Stimulated activated CD8-positive, alpha-beta memory T cell treated with anti-CD3 and anti-CD28 coated beads, Interleukin-12 subunit alpha, Interleukin-12 subunit beta, amount 100 ng/mL, for 24 hours (primary cell): Measurements from ENCODE around the gene STH.
"Not testable (repeated sequence)": the region's sequence is repeated elsewhere in the genome, so short reads cannot be mapped to it uniquely, and the experiment has no call there.

Experiments used
- DNase-seq: peaks from one replicate; pipeline ENCODE4 v3.0.0-alpha.2; 2020; ENCODE audit errors: extremely low read depth

Gene STH

DNA sequence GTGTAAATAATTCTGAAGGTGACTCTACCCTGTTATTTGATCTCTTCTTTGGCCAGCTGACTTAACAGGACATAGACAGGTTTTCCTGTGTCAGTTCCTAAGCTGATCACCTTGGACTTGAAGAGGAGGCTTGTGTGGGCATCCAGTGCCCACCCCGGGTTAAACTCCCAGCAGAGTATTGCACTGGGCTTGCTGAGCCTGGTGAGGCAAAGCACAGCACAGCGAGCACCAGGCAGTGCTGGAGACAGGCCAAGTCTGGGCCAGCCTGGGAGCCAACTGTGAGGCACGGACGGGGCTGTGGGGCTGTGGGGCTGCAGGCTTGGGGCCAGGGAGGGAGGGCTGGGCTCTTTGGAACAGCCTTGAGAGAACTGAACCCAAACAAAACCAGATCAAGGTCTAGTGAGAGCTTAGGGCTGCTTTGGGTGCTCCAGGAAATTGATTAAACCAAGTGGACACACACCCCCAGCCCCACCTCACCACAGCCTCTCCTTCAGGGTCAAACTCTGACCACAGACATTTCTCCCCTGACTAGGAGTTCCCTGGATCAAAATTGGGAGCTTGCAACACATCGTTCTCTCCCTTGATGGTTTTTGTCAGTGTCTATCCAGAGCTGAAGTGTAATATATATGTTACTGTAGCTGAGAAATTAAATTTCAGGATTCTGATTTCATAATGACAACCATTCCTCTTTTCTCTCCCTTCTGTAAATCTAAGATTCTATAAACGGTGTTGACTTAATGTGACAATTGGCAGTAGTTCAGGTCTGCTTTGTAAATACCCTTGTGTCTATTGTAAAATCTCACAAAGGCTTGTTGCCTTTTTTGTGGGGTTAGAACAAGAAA, 5.1 kb downstream of the STH start:
- no peak for DNase-seq

DNA sequence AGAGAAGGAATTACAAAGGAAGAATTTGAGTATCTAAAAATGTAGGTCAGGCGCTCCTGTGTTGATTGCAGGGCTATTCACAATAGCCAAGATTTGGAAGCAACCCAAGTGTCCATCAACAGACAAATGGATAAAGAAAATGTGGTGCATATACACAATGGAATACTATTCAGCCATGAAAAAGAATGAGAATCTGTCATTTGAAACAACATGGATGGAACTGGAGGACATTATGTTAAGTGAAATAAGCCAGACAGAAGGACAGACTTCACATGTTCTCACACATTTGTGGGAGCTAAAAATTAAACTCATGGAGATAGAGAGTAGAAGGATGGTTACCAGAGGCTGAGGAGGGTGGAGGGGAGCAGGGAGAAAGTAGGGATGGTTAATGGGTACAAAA, 7.0 kb downstream of the STH start:
- DNase-seq: not testable (repeated sequence)

DNA sequence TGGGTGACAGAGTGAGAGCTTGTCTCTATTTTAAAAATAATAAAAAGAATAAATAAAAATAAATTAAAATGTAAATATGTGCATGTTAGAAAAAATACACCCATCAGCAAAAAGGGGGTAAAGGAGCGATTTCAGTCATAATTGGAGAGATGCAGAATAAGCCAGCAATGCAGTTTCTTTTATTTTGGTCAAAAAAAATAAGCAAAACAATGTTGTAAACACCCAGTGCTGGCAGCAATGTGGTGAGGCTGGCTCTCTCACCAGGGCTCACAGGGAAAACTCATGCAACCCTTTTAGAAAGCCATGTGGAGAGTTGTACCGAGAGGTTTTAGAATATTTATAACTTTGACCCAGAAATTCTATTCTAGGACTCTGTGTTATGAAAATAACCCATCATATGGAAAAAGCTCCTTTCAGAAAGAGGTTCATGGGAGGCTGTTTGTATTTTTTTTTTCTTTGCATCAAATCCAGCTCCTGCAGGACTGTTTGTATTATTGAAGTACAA, 8.5 kb downstream of the STH start:
- no peak for DNase-seq

DNA sequence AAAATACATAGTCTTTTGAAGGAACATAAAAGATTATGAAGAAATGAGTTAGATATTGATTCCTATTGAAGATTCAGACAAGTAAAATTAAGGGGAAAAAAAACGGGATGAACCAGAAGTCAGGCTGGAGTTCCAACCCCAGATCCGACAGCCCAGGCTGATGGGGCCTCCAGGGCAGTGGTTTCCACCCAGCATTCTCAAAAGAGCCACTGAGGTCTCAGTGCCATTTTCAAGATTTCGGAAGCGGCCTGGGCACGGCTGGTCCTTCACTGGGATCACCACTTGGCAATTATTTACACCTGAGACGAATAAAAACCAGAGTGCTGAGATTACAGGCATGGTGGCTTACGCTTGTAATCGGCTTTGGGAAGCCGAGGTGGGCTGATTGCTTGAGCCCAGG, 9.5 kb downstream of the STH start:
- no peak for DNase-seq

DNA sequence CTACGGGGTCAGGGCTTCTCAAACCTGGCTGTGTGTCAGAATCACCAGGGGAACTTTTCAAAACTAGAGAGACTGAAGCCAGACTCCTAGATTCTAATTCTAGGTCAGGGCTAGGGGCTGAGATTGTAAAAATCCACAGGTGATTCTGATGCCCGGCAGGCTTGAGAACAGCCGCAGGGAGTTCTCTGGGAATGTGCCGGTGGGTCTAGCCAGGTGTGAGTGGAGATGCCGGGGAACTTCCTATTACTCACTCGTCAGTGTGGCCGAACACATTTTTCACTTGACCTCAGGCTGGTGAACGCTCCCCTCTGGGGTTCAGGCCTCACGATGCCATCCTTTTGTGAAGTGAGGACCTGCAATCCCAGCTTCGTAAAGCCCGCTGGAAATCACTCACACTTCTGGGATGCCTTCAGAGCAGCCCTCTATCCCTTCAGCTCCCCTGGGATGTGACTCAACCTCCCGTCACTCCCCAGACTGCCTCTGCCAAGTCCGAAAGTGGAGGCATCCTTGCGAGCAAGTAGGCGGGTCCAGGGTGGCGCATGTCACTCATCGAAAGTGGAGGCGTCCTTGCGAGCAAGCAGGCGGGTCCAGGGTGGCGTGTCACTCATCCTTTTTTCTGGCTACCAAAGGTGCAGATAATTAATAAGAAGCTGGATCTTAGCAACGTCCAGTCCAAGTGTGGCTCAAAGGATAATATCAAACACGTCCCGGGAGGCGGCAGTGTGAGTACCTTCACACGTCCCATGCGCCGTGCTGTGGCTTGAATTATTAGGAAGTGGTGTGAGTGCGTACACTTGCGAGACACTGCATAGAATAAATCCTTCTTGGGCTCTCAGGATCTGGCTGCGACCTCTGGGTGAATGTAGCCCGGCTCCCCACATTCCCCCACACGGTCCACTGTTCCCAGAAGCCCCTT, 10.9 kb downstream of the STH start:
- DNase-seq: no peak

DNA sequence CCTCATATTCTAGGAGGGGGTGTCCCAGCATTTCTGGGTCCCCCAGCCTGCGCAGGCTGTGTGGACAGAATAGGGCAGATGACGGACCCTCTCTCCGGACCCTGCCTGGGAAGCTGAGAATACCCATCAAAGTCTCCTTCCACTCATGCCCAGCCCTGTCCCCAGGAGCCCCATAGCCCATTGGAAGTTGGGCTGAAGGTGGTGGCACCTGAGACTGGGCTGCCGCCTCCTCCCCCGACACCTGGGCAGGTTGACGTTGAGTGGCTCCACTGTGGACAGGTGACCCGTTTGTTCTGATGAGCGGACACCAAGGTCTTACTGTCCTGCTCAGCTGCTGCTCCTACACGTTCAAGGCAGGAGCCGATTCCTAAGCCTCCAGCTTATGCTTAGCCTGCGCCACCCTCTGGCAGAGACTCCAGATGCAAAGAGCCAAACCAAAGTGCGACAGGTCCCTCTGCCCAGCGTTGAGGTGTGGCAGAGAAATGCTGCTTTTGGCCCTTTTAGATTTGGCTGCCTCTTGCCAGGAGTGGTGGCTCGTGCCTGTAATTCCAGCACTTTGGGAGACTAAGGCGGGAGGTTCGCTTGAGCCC, 11.6 kb downstream of the STH start:
- DNase-seq: no peak

DNA sequence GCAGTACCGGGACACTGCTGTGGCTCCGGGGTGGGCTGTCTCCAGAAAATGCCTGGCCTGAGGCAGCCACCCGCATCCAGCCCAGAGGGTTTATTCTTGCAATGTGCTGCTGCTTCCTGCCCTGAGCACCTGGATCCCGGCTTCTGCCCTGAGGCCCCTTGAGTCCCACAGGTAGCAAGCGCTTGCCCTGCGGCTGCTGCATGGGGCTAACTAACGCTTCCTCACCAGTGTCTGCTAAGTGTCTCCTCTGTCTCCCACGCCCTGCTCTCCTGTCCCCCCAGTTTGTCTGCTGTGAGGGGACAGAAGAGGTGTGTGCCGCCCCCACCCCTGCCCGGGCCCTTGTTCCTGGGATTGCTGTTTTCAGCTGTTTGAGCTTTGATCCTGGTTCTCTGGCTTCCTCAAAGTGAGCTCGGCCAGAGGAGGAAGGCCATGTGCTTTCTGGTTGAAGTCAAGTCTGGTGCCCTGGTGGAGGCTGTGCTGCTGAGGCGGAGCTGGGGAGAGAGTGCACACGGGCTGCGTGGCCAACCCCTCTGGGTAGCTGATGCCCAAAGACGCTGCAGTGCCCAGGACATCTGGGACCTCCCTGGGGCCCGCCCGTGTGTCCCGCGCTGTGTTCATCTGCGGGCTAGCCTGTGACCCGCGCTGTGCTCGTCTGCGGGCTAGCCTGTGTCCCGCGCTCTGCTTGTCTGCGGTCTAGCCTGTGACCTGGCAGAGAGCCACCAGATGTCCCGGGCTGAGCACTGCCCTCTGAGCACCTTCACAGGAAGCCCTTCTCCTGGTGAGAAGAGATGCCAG, 12.9 kb downstream of the STH start:
- no peak for DNase-seq

DNA sequence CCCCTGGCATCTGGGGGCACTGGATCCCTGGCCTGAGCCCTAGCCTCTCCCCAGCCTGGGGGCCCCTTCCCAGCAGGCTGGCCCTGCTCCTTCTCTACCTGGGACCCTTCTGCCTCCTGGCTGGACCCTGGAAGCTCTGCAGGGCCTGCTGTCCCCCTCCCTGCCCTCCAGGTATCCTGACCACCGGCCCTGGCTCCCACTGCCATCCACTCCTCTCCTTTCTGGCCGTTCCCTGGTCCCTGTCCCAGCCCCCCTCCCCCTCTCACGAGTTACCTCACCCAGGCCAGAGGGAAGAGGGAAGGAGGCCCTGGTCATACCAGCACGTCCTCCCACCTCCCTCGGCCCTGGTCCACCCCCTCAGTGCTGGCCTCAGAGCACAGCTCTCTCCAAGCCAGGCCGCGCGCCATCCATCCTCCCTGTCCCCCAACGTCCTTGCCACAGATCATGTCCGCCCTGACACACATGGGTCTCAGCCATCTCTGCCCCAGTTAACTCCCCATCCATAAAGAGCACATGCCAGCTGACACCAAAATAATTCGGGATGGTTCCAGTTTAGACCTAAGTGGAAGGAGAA, 13.5 kb downstream of the STH start:
- DNase-seq: no peak

DNA sequence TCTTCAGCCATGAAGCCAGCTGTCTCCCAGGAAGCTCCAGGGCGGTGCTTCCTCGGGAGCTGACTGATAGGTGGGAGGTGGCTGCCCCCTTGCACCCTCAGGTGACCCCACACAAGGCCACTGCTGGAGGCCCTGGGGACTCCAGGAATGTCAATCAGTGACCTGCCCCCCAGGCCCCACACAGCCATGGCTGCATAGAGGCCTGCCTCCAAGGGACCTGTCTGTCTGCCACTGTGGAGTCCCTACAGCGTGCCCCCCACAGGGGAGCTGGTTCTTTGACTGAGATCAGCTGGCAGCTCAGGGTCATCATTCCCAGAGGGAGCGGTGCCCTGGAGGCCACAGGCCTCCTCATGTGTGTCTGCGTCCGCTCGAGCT, 14.1 kb downstream of the STH start:
- no peak for DNase-seq

DNA sequence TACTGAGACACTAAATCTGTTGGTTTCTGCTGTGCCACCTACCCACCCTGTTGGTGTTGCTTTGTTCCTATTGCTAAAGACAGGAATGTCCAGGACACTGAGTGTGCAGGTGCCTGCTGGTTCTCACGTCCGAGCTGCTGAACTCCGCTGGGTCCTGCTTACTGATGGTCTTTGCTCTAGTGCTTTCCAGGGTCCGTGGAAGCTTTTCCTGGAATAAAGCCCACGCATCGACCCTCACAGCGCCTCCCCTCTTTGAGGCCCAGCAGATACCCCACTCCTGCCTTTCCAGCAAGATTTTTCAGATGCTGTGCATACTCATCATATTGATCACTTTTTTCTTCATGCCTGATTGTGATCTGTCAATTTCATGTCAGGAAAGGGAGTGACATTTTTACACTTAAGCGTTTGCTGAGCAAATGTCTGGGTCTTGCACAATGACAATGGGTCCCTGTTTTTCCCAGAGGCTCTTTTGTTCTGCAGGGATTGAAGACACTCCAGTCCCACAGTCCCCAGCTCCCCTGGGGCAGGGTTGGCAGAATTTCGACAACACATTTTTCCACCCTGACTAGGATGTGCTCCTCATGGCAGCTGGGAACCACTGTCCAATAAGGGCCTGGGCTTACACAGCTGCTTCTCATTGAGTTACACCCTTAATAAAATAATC, 14.6 kb downstream of the STH start:
- no peak for DNase-seq

DNA sequence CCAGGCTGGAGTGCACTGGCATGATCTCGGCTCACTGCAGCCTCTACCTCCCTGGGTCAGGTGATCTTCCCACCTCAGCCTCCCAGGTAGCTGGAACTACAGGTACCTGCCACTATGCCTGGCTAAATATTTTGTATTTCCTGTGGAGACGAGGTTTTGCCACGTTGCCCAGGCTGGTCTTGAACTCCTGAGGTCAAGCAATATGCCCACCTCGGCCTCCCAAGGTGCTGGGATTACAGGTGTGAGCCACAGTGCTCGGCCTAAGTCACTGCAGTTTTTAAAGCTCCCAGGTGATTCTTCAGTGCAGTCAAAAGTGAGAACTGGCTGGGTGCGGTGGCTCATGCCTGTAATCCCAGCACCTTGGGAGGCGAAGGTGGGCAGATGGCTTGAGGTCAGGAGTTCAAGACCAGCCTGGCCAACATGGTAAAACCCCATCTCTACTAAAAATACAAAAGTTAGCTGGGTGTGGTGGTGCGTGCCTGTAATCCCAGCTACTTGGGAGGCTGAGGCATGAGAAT, 20.4 kb downstream of the STH start:
- DNase-seq: not testable (repeated sequence)

DNA sequence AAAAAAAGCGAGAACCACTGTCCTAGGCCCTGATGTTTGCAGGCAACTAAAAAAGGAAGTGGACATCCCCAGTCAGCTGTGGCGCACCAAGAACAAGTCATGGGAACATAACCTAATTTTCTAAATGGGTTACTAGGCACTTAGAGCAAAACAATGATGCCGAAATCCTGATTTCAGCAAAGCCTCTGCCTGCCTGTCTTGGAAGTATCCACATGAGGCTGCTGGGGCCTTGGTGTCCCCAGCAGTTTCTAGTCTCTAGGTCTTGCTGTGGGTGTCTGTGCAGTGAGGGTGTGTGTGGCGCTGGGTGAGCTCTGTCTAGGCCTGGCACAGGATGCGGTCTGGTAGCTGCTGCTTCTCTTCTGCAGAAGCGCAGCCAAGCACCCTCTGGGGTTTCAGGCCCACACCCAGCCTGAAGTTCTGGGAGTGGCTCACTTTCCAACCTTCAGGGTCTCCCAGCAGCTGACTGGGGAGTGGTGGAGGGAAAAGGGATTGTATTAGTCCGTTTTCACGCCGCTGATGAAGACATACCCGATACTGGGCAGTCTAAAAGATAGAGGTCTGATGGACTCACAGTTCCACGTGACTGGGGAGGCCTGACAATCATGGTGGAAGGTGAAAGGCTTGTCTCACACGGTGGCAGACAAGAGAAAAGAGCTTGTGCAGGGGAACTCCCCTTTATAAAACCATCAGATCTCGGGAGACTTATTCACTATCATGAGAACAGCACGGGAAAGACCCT, 21.1 kb downstream of the STH start:
- DNase-seq: no peak

DNA sequence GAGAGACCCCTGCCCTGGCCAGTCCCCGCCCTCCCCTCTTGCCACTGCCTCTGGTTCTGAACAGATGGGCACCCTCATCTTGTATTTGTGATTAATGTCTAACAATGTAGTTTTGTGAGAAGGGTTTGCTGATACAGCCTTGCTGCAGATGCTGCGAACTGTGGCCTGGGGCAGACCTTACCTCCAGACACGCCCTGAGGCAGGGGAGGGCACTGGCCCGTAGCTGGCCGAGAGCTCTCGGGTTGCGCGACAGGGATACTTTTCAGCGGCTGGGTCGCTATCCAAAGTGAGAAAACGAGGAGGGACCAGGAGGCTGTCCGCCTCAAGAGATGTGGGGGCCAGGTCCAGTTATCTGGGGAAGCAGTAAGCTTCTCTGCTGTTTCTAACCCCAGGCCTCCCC, 21.9 kb downstream of the STH start:
- DNase-seq: no peak

DNA sequence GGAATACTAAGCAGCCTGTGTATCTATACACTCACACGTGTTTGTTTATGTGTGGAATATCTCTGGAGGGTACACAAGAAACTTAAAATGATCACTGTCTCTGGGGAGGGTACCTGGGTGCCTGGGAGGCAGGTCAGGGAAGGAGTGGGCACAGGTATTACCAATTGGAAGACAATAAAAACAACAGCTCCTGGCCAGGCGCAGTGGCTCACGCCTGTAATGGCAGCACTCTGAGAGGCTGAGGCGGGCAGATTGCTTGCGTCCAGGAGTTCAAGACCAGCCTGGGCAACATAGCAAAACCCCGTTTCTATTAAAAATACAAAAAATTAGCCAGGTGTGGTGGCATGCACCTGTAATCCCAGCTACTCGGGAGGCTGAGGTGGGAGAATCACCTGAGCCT, 24.3 kb downstream of the STH start:
- not testable (repeated sequence) for DNase-seq

DNA sequence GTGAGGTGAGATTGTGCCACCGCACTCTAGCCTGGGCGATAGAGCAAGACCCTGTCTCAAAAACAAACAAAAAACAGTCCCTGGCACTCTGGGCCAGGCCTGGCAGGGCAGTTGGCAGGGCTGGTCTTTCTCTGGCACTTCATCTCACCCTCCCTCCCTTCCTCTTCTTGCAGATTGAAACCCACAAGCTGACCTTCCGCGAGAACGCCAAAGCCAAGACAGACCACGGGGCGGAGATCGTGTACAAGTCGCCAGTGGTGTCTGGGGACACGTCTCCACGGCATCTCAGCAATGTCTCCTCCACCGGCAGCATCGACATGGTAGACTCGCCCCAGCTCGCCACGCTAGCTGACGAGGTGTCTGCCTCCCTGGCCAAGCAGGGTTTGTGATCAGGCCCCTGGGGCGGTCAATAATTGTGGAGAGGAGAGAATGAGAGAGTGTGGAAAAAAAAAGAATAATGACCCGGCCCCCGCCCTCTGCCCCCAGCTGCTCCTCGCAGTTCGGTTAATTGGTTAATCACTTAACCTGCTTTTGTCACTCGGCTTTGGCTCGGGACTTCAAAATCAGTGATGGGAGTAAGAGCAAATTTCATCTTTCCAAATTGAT, 24.8 kb downstream of the STH start:
- no peak for DNase-seq

DNA sequence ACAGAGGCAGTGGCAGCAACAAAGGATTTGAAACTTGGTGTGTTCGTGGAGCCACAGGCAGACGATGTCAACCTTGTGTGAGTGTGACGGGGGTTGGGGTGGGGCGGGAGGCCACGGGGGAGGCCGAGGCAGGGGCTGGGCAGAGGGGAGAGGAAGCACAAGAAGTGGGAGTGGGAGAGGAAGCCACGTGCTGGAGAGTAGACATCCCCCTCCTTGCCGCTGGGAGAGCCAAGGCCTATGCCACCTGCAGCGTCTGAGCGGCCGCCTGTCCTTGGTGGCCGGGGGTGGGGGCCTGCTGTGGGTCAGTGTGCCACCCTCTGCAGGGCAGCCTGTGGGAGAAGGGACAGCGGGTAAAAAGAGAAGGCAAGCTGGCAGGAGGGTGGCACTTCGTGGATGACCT, 25.5 kb downstream of the STH start:
- DNase-seq: no peak

DNA sequence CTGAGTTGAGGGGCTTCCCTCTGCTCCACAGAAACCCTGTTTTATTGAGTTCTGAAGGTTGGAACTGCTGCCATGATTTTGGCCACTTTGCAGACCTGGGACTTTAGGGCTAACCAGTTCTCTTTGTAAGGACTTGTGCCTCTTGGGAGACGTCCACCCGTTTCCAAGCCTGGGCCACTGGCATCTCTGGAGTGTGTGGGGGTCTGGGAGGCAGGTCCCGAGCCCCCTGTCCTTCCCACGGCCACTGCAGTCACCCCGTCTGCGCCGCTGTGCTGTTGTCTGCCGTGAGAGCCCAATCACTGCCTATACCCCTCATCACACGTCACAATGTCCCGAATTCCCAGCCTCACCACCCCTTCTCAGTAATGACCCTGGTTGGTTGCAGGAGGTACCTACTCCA, 26.0 kb downstream of the STH start:
- DNase-seq: no peak

DNA sequence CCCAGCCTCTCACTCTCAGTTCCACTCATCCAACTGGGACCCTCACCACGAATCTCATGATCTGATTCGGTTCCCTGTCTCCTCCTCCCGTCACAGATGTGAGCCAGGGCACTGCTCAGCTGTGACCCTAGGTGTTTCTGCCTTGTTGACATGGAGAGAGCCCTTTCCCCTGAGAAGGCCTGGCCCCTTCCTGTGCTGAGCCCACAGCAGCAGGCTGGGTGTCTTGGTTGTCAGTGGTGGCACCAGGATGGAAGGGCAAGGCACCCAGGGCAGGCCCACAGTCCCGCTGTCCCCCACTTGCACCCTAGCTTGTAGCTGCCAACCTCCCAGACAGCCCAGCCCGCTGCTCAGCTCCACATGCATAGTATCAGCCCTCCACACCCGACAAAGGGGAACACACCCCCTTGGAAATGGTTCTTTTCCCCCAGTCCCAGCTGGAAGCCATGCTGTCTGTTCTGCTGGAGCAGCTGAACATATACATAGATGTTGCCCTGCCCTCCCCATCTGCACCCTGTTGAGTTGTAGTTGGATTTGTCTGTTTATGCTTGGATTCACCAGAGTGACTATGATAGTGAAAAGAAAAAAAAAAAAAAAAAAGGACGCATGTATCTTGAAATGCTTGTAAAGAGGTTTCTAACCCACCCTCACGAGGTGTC, 26.6 kb downstream of the STH start:
- no peak for DNase-seq
